Measurements from ENCODE around the gene INPP5F.
"Not testable (repeated sequence)": the region's sequence is repeated elsewhere in the genome, so short reads cannot be mapped to it uniquely, and the experiment has no call there.

Gene INPP5F

DNA sequence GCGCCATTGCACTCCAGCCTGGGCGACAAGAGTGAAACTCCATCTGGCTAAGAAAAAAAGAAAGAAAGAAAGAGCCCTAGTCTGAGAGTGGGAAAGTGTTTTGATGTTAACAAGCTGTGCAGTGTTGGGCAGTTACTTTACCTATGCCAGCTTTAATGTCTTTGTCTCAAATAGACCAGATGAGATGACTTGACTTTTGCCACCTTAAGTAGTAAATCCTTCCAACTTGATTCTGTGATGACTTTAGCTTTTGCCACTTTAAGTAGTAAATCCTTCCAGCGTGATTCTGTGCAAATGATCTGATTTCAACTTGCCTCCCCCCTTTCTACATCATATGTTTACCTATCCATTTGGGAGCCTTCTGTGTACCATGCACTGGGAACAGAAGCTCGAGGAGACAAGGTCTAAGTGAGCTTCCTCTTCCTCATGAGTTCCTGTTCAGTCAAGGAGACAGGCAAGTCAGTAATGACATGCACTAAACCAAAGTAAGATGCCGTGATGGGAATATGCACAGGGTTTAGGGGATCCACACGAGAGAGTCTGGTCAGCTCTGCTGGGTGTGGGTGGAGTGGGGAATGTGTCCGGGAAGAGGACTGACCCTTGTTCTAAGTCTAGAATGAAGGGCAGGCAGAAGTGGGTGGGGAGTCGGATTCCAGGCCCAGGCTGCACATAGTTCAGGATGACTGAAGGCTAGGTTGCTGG lies 17.2 kb downstream of the INPP5F start:
- no peak for DNase-seq

DNA sequence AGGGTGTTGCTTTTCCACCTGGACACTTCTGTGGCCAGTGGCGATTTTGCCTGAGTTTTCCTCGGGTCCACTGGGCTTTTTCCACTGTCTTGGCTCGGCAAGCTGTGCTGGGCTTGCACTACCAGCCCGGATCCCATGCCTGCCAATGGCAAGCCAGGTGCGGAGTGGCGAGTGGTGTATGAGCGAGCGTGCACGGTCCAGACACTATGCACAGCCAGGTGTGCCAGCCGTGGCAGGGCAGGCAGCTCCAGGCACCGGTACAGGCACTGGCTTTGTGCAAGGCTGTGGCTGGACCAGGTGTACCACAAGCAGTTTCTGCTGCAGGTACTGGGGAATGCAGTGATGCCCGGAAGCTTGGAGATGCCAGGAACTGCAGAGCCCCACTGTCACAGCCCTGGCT lies 22.1 kb downstream of the INPP5F start:
- no peak for DNase-seq

DNA sequence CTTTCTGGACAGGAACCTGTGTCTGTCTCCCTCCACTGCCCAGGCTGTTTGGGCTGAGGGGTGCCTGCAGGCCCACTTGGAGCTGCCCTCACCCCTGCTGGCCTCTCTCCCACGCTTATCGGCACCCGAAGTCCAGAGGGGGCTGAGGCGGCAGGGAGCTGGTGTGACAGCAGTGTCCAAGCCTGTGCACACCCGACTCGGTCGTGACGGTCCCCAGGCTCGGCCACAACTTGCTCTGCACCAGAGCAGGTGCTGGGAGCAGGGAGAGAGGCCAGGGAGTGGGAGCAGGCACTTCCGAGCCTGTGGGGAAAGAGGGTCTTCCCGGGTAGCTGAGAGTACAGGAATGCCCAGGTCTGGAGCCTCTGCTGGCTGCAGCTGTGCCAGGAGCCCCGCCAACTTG lies 23.0 kb downstream of the INPP5F start:
- DNase-seq: no peak

DNA sequence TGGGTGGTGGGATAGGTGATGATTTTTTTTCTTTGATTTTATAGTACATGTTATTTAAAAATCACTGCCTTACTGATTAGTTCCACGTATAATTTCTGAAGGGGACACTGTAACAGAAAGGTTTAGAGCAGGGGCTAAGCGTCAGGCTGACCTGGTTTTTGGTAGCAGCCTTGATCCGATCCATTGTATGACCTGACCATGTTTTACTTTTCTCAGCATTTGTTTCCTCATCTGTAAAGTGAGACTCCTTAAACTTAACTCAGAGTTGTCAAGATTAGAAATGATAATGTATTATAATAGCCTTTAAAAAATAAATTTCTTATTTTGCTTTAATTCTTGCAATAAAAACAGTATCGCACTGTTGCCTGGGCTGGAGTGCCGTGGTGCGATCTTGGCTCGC lies 23.6 kb downstream of the INPP5F start:
- DNase-seq: no peak

DNA sequence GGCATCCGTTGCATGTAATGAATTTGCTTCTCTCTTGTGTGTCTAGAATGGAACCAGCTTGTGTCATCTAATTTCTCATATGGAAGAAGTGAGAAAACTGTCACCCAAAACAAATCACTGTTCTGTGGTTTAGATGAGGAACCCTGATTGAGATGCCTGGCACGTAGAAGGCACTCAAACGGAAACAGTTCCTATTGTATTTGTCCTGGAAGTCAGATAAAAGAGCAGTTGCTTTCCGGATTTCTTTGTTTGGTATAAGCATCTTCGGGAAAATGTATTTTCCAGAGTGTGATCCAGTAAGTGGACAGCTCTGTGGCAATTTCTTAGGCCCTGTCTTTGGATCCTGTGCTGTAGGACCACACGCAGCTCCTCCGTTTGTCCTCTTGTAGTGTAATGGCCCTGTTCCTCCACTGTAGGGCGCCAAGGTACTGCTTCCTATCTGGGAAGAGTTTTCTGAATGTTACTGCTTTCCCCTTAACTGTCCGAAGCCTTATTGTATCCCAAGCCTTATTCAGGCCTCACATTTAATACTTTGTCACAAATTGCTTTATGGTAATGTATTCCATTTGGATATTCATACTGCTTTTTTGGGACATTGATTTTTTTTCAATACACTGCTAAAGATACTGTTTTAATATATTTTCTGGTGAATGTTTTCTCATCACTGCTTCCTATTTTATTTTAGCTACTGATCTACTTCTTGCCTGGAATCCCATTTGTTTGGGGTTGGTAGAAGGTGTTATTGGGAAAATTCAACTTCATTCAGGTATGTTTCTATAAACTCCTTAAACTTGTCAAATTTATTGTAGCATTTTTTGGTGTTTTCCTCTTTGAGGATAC lies 24.8 kb downstream of the INPP5F start:
- DNase-seq: peak in 4 of 5 donors; percentile 22 to 54 (median 44)

DNA sequence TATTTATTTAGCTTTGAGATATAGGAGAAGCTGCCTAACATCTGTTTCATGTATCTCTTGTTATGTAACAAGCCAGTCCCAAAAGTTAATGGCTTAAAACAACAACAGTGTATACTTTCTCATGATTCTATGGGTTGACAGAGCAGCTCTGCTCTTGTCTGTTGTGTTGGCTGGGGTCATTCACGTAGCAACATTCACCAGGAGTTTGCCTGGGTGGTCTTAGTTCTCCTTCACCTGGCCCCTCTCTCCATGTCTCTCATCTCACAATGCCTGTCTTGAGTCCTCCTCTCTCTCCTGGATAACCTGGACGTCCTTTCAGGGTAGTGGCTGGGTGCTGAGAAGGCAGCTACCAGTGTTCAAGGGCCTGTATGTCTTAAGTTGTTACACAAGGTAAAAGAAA lies 27.5 kb downstream of the INPP5F start:
- DNase-seq: no peak

DNA sequence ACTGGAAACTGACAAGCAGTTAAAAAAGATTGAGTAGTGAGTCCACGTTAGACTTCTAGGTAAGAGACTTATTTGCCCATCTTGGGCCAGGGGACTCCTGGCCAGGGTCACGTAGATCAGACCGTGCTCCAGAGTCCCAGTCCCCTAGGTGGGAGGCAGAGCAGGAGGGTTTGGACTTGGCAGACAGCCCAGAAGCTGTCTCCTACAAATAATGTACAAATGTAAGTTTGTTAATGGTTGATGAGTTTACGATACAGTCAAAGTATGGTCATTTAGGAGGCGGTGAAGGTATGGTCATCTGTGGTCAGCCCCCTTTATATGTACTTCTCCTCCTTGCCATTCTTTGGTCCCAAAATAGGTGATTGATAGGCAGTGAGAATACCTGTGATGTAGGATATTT lies 28.2 kb downstream of the INPP5F start:
- DNase-seq: no peak

DNA sequence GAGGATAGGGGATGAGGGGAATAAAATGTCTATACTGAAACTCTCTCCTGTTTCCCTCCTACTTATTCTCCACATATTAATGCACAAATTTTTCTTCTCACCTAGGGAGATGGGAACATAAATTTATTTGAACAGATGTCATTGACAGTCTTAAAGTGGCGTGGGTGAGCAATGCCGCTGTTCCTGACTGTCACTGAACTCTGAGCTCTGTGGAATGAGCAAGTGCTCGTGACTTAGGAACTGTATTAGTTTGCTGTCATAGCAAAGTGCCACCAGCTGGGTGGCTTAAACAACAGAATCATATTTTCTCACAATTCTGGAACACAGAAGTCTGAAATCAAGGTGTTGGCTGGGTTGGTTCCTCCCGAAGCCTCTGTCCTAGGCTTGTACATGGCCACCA lies 29.1 kb downstream of the INPP5F start:
- DNase-seq: no peak

DNA sequence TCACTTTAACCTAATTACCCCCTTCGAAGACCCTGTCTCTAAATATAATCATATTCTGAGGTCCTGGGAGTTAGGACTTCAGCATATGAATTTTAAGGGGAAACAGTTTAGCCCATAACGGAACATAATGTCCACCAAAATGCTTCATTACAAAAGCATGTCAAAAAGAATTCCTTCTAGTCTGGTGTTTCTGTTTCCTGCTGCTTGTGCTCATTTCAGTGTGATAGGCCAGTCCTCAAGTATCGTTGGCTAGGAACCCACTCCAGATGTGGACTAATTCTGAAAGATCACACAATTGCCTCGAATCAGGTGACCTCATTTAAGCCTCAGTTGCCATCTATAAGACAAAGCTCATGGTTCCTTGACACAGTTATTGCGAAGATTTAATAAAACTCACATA lies 29.6 kb downstream of the INPP5F start:
- no peak for DNase-seq

DNA sequence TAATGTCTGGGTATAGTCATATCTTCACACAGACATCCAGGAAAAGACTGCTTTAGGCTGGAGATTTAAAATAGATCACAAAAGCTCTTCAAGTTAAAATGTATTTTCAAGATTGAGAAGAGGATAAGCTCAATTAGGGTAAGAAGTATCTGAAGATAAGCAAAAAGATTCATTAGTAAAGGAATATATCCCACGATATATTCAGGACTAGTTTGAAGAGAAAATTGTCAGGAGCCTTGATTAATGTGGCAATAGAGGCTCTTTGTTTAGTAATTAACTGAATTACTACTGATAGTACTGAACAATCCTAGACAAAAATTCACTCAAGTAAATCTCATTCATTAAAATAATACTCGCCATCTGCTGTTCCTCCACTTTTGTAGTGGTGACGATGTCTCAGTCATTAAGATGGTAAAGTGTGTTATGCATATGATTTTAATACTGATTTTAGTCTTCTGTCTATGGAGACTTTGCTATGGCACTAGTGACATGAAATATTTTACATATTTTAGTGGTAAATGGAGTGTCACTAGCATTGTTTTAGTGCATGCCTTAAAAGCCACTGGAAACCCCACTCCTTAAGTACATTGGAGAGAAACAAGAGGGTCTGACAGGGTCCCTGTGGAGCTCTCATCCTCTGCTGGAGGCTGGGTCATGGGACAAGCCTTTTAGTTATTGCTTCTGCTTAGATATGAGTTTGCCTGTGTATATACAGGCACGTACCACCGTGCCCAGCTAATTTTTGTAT lies 32.8 kb downstream of the INPP5F start:
- DNase-seq: no peak

DNA sequence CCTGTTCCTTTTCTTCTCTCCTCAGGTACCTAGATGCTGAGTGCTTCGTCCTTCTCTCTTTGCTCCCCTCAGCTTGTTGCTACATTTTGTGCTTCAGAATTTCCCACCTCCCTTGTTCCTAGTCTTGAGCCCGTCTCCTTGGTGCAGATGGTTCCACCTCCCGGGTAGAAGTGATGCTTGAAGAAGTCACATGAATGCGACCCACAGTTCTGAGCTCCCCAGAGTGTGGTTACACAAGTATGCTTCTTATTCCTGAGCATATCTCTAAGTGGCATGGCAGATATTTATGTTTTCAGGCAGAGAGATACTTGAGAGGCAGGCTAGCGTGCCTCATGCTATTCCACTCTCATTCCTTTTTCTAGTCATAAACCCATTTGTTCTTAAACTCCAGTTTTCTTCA lies 34.0 kb downstream of the INPP5F start:
- no peak for DNase-seq

DNA sequence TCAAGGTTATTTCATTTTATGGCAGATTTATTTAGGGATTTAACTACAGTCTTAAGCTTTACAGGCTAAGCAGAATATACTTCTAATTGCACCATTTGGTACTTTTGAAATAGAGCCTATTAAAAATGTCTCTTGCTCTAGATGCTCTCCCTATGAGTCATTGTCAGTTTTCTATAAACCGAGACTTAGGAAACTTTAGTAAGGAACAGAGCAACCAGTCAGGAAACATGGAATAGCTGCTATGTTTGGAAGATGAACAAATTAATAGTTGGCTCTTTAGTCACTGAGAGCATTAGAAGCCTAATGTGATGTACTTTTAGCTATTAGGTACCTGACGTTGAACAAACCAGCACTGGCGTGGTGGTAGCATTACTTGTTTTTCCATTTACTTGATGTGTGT lies 35.3 kb downstream of the INPP5F start:
- no peak for DNase-seq

DNA sequence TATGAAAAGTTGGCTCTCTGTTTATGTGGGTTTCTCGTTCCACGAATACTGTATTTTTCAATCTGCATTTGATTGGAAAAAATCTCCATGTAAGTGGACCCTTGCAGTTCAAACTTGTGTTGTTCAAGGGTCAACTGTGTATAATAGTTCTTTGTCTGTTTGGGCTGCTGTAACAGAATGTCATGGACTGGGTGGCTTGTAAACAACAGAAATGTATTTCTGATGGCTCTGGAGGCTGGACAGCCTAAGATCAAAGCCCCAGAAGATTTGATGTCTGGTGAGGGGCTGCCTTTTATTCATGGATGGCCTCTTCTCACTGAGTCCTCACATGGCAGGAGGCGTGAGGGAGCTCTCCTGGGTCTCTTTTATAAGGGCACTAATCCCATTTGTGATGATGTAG lies 36.2 kb downstream of the INPP5F start:
- DNase-seq: no peak

DNA sequence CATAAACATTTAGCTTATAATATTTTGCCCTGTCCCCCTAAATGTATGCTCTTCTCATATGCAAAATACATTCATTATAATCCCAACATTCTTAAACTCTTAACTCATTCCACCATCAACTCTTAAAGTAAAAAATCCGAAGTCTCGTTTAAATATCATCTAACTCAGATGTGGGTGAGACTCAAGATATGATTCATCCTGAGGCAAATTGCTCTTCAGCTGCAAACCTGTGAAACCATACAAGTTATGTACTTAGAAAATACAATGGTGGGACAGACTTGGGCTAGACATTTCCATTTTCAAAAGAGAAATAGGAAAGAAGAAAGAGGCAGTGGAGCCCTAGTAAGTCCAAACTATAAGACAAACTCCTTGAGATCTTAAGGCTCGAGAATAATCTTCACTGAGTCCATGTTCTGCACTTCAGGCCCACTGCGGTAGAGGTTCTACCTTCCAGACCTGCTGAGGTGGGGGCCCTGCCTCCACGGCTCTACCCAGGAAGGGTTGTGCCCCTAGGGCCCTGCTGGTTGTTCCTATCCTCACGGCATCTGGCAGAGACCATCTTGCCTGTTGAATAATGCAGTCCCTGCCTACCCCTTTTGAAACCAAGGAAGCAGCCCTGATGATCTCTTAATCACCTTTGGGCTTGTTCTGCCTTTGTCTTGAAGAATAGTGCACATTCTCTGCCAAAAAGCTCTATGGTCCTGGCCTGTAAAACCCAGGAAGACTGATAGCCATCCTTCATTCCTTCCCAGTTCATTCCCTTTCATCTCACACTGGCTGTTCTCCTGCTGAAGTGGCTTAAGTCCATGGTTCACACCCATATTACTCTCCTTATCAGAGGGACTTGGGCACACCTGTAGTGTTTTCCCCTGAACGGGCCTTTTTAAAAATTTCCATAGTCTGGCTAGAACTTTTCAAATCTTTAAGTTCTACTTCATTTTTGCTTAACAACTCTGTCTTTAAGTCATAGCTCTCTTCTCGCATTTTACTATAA lies 37.3 kb downstream of the INPP5F start:
- DNase-seq: no peak

DNA sequence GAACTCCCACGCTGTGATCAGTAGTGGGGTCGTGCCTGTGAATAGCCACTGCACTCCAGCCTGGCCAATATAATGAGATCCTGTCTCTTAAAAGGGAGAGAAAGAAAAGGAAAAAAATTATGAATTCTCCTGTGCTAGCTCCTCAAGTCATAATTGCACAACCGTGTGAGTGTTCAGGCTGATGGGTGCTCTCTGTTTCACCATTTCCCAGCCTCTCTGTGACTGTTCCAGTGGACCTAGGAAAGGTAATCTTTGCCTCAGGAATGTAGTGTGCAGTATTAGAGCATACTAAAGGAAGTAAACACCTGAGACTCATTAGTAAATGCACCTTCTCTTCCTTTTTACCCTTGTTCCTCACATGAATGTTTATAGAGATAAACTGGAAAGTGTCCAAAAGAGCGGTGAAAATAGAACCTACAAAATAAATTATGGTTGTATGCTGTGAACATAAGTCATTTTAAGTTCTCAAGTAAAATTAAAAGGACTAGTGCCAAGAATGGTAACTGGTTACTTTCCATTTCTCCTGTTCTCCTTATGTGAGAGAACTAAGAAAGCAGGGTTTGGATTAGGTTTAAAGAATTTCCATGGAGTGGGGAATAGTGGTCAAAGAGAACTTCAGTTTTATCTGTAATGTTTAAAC lies 42.7 kb downstream of the INPP5F start:
- no peak for DNase-seq

DNA sequence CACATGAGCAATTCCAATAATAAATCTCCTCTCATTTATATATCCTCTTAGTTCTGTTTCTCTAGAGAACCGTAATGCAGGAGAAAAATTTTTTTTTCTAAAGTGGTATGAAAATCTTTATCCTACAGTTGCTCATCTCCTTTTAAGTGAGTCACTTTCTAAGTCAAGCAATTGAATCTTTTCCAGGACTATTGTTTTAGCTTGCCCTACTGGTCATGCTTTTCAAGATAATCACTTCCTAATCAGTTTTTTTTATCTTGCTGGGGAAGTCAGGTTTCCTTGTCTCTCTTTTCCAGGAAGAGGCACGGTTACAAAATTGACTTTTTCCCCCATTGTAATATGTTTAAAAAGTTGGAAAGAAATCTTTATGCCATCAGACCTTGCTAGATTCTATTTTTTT lies 44.0 kb downstream of the INPP5F start:
- no peak for DNase-seq

DNA sequence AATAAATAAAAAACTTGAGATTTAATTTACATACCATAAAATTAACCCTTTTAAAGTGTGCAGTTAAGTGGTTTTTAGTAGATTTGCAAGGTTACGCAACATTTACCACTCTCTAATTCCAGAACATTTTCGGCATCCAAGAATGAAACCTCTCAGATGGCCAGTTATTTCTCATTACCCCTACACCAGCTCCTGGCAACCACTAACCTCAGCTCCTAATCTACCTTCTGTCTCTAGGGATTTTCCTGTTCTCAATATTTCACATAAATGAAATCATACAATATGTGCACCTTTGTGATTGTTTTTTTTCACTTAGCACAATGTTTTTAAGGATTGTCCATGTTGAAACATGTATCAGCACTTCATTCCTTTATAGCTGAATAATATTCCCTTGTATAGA lies 45.1 kb downstream of the INPP5F start:
- no peak for DNase-seq

DNA sequence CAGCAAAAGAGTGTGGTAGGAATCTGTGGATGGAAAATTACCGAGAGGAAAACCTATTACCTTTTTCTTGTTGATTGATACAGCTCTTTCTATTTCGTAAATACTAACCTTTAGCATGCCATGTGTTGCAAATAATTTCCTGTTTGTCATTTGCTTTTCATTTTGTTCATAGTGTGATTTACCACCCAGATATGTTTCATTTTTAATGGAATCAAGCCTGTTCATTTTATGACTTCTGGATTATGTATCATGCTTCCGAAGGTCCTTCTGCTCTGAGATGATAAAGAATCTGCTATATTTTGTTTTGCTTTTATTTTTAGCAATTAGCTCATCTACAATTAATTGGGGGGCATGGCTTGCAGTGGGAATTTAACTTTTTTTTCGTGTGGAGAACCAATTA lies 46.5 kb downstream of the INPP5F start:
- no peak for DNase-seq

DNA sequence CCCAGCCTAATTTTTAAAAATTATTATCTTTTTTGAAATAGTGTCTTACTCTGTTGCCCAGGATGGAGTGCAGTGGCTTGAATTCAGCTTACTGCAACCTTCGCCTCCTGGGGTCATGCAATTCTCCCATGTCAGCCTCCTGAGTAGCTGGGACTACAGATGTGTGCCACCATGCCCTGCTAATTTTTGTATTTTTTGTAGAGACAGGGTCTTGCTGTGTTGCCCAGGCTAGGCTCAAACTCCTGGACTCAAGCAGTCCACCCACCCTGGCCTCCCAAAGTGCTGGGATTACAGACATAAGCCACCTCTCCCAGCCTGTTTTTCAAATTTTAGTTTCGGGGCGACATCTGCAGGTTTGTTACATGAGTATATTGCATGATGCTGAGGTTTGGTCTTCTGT lies 47.2 kb downstream of the INPP5F start:
- not testable (repeated sequence) for DNase-seq

DNA sequence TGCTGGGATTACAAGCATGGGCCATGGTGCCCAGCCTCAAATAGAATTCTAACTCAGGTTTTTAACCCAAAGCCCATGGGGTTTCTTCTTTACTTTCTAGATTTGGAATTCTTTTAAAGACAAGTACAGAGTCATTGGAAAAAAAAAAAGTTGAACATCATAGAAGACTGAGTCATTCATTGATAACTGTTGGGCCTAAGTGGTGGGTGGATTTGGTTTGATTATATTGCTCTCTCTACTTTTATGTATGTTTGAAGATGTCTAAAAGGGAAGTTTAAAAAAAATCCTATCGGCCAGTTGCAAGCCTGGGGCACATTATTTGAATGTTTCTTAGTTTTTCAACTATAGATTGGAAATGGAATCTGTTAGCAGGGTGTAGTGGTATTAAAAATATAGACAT lies 49.7 kb downstream of the INPP5F start:
- DNase-seq: no peak

DNA sequence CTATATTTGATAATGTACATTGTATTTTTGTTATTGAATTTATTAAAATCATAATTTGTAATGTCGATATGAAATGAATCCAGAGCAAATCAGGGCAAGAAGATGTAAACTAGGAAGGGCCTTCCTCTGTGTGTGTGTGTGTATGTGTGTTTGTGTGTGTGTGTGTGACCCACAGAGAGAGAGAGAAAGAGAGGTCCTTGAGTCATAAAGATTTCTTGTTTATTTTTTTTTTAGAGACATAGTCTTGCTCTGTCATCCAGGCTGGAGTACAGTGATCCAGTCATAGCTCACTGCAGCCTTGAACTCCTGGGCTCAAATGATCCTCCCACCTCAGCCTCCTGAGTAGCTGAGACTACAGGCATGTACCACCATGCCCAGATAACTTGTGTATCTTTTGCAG lies 50.7 kb downstream of the INPP5F start:
- no peak for DNase-seq

DNA sequence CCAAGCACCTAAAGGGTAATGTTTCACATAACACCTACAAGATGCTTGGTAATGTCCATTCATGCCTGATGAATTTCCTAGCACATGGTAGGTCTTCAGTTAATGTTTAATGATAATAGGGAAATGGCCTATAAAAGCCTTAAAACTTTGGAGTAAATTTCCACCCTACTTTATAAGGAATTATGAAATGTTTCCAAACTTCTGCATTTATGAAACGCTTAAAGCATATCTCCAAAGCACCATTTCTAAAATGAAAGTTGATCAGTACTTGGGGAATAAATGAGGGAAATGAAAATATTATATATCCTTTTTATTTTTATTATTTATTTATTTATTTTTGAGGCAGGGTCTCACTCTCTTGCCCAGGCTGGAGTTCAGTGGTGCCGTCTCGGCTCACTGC lies 51.8 kb downstream of the INPP5F start:
- DNase-seq: no peak
